Activated CD8-positive, alpha-beta memory T cell treated with anti-CD3 and anti-CD28 coated beads for 1 hour (primary cell): Measurements from ENCODE around the gene SPATA32.

ENCODE experiments used
- DNase-seq, 2 donors: peaks; one replicate each; pipeline ENCODE4 v3.0.0-alpha.2; 2020; ENCODE audit warnings: low read depth in 1 of 2; ENCODE audit errors: extremely low read depth in 1 of 2

SPATA32 gene

DNA sequence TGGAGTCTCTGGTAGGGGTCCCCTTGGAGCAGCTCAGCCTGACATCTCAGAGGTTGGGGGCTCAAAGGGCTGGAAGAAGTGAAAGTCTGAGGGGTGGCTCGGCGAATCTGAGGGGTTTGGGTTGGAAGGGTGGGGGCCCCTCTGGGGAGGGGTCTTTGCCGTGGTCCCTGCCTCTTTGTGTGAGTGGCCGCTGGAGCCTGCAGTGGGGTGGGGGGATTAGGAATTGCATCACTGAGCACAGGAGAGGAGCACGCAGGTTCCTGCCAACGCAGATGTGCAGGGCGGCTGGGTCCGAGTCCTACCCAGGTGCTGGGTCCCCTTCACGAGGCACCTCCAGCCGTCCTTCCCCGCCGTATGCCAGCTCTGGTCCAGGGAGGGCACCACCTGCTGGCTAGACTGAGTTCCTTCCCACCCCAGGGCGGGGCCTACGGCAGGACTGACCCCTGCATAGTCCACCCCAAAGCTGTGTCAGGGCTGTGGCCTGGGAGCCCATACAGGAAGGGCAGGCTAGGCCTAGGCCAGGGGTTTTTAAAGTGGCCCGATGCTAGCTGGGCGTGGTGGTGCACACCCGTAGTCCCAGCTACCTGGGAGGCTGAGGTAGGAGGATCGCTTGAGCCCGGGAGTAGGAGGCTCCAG is 30.3 kb downstream of the SPATA32 start:
- no peak for DNase-seq

DNA sequence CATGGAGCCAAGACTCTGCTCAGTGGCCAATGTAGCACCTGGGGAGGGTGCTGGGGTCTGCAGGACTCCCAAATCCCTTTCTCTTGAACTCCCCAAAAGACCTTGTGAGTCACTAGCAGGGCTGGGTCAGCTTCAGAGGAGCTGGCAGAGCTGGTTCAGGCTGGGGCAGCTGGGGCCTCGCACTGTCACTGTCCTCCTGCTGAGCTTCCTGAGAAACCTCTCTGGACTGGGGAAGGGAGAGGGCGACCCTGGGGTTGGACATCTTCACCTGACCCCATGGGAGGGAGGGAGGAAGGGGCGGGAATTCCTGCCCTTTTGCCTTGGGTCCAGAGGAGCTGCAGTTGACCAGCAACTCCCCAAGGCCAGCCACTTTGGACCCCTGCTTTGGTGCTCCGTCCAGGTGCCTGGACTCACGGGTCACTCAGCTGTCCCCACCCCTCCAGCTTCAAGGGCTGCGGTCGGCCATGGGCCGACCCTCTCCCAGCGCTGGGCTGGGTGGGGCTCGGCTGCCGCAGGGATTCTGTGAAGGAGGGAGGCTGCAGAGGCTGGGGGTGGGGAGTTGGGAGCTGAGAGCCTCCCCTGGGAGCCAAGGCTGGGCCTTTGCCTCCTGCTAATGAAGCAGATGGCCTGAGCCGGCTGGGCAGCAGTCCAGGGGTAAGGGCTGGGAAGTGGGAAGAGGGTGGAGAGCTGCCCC is 31.0 kb downstream of the SPATA32 start:
- DNase-seq, result no peak

DNA sequence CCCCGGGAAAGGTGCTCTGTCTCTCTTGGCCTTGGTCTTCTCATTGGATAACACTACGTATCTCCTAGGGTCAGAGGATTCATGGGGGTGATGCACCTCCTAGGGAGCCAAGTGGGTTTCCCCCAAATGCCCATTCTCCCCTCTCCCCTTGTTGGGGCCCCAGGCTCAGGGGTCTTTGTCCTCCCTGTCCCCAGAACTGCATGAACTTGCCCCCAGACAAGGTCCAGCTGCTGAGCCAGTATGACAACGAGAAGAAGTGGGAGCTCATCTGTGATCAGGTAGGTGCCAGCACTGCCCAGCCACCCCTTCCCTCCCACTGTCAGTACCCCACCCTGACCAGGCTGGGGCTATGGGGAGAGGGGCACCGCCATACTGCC is 31.5 kb downstream of the SPATA32 start:
- DNase-seq, result no peak

DNA sequence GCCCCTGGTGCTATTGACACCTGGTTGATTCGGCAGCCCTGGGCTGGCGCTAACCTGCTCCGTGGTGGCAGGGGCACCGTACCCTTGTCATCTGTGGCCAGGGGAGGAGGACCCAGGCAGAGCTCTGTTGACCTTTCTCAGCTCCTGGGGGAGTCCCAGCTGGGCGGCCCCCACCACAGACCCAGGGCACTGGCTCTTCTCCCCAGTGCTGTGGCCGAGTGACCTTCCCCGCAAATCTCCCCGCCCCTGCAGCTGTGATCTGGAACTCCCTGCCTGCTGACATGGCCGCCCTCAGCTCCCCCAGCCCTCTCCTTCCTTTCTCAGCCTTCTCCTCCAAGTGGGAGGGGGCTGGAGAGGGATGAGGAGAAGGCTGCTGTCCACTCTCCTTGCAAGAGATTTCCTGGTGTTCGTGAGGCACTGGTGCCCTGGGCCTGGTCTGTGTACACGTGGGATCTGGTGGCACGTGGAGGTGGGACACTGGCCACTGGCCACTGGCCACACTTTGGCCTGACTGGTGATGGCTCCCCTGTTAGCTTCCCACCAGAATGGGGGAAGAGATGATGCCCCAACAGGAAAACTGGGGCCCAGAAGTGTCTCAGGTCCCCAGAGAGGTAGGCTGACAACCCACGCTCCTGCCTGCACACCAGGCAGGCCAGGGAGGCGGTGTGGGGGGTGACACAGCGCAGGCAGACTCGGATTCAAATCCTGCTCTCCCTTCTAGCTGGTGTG is 32.0 kb downstream of the SPATA32 start:
- DNase-seq, result no peak

DNA sequence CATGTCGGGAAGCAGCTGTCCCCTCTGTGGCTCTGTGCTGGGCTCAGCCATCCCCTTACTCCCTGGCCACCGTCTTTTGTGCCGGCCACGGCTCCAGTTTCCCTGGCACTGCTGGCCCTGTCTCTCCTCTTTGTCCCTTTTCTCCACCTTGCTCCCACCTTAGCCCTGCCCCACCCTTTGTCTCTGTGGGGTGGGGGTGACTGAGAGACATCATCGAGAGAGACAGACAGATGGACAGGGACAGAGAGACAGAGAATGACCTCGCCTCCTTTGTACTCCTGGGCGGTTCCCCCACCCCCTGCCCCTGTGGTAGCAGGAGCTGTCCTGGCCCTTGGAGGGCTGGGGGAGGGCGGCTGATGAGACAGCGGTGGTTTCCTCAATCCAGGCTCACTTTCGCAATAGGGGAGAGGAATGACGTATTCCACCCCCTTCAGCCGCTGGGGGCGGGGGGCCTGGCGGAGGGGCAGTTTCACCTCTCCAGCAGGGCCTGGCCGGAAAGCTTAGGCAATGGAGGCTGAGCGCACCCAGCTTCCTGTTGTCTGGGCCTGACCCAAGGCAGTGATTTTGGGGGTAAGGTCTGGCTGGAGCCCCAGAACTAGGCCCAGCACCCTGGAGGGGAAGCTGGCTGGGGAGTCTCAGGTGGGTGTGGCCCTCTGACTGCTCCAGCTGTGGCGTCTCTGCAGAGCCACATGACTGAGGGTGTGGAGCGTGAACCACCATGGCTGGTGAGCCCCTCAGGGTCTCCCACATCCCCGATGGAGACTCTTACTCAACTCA is 32.9 kb downstream of the SPATA32 start:
- DNase-seq, result peak; percentile 58 to 88

DNA sequence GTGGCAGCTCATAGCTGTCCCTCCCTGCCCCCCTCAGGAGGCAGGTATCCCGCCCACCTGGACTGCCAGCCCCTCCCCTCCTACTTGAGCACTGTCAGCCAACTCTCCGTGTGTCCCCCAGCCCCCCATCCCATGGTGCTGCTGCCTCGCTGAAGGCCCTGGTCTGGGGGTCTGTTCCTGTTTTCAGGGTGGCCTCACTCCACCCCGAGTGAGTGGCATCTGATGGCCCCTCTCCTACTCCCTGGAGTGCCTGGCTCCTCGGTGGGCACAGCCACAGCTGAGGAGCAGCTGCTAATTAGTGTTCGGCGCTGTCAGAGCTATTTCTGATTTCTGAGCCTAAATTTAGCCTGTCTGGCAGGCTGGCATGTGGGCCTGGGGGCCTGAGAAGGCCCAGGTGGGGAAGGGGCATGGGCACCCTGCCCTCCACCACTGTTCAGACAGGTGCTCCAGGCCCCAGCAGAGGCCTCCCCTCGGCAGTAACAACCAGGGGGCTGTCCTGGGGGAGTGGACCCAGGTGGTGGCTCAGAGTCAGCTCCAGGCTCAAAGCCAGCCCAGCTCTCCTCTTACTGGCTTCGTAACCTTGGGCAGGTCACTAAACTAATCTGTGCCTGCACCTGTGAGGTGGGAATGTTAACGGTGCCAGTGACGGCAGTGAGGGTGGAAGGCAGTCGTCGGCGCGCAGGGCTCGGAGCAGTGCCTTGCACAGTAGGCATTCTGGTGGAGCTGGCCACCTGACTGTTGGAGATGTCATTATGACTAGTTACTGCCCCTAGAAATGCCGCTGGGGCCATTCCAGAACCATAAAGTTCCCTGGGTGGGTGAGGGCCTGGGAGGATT is 33.8 kb downstream of the SPATA32 start:
- DNase-seq, result no peak

DNA sequence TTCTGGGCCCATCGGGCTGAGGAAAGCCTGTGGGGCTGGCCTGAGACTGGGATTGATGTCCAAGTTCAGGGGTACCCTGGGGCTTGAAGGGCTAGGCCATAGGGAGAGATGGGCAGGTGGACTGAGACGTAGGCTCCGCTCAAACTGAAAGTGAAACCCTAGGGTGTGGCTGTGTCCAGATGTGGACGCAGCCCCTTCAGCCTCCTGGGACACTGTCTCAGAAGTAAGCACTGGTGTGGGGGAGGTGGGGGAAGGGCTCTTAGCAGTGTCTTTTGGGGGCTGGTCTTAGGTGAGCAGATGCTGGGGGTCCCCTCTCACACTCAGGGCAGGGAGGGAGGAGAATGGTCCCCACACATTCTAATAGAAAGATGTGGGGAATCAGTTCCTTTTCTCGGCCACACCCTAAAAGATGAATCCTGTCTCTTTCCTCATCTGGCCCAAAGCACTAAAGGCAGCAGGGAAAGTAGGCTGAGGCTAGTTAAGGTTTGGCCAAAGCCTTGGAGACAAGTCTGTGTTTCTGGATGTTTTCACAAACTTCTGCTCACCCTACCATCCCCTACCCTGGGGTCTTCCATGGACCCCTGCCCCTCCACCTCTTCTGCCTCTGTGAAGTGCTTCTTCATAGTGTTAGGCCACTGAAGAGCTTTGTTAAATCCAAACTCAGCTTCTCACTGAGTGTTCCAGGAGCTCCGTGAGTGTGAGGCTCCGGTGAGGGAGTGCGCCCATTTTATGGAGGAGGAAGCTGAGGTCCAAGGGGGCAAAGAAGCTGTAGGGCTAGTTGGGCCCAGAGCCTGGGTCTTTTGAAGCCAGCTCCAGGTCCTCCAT is 34.6 kb downstream of the SPATA32 start:
- DNase-seq, result no peak

DNA sequence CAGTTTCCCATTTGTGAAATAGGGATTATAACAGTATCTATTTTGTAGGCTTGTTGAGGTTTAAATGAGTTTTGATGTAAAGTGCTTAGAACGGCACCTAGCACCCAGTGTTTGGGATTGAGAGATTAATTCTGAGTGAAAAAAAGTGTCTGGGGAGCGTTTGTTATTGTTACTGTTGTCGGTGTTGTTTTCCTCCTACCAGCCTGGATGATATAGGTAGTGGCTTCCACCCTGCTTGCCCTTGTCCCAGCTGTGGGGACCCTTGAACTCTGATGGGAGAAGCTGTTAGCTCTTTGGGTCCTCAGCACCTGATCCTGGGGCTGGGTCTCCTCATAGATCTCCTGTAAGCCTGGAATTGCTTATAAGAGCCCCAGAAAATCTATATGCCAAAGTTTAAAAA is 35.3 kb downstream of the SPATA32 start:
- DNase-seq, result no peak

DNA sequence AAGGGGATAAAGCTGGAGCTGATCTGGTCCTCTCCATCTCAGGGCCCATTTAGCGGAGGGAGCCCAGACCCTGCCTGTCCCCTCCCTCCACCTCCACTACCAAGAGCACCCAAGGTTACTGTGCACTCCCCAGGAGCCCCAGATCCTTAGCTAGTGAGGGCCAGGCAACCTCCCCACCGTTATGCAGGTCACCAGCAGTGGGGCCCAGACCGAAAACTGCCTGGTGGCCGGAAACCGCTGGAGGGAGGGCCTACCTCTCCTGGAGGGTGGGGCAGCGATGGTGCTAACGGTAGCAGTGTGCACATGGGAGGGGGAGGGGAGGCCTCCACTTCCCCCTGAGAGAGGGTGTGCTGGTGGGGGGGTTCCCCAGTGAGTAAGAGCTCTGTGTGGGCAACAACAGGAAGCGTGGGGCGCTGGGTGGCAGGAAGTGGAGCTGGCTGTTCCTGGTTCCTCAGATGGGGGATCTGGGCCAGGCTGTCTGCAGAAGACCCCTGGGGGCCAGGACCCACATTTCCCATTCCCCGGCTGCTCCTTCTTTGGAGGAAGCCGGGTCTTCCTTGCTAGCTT is 35.8 kb downstream of the SPATA32 start:
- peak; percentile 89 to 93 for DNase-seq

DNA sequence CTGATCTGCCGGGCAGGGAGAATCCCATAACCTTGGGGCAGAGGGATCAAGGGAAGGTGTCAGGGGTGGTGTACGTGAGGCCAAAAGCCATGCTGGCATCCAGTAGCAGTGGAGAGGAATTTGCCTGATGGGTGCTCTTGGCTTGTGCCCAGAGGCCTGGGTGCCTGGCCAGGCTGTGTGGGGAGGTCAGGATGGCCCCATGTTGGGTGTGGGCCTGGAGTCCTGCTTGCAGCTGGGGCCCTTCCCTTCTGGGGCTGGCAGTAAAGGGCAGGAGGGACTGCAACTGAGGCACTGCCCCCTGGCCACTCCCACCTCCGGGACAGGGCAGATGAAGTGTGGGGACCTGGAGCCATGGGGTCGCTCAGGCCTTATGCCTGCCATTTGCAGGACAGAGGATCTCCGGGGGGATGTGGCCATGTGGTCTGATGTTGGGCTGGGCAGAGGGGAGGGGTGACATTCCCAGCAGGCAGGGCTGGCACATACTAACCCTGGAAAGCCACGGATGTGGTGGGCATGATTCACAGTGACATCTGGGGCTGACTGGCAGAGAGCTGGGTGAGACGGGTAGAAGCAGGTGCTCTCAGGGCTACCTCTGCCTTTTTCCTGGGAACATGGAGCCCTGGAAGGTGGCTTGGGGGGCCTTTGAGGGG is 36.7 kb downstream of the SPATA32 start:
- DNase-seq, result no peak

DNA sequence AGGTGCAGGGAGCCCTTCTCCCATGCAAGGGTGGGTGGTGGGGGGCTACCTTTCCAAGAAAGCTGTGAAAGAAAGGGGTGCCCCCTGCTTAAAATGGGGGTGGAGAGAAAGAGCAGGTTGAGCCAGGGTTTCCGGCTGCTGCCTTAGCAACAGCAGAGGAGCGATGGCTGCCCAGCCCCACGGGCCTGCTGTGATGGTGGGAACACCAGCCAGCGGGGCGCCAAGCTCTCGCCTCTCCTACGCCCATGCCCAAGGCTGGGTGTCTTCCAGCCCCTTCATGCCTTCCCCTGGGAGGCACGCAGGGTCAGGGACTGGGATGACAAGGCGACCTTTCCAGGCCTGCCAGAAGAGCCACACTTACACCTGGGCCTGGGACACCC is 37.2 kb downstream of the SPATA32 start:
- DNase-seq, result no peak

DNA sequence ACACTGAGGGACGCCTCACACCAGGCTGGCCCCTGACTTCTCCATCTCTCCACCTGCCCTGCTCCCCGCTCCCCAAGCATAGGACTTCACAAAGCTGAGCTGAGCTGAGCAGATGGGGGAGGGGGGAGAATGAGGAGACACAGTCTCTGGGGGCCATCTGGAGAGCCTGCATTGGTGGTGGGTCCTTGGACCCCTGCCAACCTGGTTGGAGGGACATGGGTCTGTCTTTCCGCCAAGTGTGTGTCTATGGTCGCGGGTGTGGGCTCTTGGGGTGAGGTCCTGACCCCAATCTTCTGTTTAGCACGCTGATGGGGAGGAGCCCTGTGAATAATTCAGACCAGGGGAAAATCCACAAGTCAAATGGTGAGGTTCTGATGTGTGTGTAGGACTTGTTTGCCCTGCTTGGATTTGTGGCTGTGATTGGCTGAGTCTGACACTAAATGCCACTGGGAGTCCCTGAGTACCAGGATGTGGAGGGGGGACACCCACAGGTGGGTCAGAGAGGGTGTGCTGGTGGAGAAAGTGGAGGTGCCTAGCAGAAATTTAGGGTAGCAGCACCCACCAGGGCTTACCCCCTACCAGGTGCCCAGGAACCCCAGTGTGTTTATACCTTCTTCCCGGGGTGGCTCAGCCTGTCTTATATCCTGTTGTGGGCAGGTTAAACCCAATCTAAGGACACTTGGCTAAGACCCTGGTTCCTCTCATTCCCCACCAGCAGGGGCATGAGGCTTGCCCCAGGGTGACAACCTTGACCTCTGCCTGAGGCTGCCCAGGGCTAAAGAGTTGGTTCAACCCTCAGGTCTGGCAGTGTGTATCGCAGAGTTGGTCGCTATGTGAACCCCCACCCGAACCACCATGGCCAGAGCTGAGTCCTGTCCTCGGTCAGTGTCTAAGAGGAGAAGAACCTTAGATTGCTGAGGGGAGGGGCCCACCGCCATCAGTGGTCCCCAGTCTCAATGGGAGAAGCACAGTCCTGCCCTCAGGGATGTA is 38.1 kb downstream of the SPATA32 start:
- no peak for DNase-seq

DNA sequence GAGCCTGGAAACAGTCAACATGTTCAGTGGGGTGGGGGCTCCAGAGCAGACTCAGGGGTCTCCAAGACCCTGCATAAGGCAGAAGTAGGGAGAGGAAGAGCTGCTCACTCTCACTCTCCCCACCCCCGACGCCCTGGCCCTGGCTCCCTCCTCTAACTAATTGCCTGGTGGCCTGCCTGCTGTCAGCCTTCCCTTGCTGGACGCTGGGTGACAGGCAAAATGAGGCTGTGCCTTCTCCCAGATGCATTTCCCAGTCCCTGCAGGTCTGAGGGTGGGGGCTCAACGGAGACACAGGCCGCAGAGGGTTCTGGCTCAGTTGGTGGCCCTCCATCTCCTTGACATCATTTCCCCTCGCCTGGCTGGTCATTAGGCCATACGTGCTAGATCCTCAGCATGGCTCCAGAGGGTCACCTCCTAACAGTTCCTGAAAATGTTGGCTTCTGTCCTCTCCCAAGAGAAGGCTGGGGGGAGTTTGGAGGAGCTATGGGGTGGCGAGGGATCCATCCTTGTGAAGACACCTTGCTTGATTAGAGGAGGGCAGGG is 38.8 kb downstream of the SPATA32 start:
- no peak for DNase-seq

DNA sequence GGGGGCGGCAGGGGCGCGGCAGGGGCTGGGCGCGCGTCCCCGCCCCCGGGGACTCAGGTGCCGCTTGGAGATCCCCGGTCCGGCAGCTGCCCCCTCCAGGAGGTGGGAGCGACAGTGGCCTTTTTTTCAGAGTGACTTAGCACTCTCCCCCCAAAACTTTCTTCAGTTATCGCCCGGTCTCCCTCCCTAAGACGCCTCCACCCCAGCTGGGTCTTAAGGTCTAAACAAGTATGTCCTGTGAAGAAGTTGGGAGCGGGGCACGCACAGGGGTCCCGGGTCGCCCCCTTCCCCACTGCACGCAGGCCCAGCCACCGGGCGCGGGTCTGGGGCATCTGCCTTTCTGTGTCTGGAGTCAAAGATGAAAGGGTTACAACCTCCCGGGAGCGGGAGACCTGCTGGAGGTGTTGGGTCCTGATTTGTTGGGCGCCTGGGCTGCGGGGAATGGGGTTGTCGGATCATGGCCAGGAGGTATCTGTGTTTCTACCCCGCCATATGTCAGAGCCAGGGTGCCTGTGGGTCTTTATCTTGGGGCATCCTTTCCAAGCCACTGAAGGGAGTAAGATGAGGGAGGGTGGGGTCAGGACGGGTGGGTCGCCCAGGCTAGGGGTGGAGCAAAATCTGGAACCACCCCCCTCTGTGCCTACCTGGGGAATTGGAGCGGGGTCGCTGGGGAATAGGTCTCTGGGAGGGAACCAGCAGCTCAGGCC is 39.5 kb downstream of the SPATA32 start:
- DNase-seq, result no peak

DNA sequence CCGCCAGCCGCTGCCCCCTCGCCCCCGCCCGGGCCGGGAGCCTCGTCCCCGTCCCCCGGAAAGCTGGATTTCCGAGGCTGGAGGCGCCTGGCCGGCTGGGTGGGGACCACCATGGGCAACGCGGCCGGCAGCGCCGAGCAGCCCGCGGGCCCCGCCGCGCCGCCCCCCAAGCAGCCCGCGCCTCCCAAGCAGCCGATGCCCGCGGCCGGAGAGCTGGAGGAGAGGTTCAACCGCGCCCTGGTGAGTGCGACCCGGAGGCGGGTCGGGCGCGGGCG is 39.9 kb downstream of the SPATA32 start:
- no peak for DNase-seq

DNA sequence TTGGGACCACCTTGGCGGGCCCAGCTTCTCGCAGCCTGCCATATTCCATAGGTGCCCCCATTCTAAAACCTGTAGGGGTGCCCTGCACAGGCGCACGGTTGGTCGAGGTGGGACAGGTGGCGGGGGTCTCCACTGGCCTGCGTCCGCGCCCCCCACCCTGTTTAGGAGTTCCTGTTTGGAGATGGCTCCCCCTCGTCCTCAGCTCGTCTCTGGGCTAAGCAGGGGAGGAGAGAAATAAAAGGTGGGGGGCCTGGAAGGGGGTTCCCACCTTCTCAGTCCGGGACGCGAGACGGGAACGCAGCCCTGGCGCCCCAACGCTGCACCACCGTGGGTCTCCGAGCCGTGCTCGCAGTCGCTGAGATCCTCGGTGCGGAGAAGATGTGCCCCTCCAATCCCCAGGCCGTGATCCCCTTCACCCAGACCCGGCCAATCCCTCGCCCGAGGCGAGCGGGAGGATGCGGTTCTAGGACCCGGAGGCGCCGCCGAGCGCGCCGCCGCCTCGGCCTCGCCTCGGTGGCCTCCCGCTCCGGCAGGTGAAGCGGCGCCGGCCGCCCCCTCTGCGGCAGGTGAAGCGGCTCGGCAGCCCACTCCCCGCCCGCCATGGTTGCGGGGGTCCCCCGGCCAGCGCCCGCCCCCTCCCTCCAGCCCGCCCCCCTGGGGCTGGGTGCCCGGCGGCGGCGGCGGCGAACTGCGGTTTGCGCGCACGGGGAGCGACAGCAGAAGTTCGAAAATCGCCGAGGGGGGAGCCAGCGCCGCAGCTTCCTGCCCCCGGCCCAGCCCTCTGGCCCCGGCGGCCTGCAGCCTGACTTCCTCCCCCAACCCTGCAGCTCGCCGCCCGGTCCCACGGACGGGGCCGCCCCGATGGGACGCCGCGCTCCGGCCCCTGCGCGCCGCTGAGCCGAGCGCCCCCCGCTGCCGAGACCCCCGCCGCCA is 40.5 kb downstream of the SPATA32 start, which contains the start of gene FMNL1:
FMNL1 (plus strand) TSS at position 805 of the 933 bp plus-strand sequence. CDS start 240 bp downstream, outside the sequence.
- DNase-seq, result peak in 1 of 2 donors; percentile 53
